Measurements from ENCODE around the gene AFF3. TPM values are rescaled to one million over a fixed set of nuclear protein-coding genes. Genes with fewer than 3 reads are reported as not detected.

AFF3 gene
- total RNA-seq, 1 experiment from 2014 or later, result 0.61 TPM

DNA sequence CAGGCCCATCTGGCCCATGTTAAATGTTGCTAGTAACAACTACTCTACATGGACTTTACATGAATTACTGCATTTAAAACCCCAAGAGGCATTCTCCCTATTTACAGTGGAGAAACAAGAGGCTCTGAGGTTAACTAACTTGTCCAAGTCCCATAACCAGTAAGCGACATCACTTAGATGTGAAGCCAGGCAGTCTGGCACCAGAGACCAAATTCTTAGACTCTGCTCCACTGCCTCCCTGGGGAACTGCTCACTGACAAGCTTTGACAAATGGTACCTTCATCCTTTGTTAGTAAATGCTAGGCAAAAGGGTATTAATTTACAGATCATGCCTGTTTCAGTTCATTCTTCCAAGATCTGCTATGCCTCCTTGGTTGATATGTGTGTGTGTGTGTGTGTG, 124.8 kb downstream of the AFF3 start:
- CTCF ChIA-PET, result no interaction called here
- H3K9ac ChIP-seq (ENCODE audit: low read length), result no peak overlapping the region
- H3K9me2 ChIP-seq (ENCODE audit: insufficient read depth), result no peaks in the 10 kb centered on the region
- H3K36me3 ChIP-seq (ENCODE audit: control insufficient read depth in 1 of 2, insufficient read depth in 2 of 2, low read length in 2 of 2), result no peaks in the 10 kb centered on the region
- H3K4me1 ChIP-seq (ENCODE audit: control insufficient read depth in 1 of 2, insufficient read depth in 2 of 2, low read length in 2 of 2), result peaks cover 0 to 3% of the 10 kb centered on the region in 2 experiments; a peak in 1 of 4 replicates
- POLR2A ChIA-PET, result no interaction called here
- H3K4me2 ChIP-seq (ENCODE audit: low read length), result no peak overlapping the region
- RAD21 ChIA-PET (ENCODE audit: low non-redundant PET in 1 of 2, low total read pairs in 2 of 2, uncharacterized antibody in 2 of 2, unreplicated experiment in 2 of 2), result interaction anchor here in 1 of 2 experiments (0.7 kb wide), 1 partner anchor 458 kb away, joined by 3 read pairs; no protein-coding TSS in a partner anchor
- H3K4me3 ChIP-seq (replicated peaks in 1 of 2; ENCODE audit: low read depth in 1 of 2, low read length in 2 of 2), result no peak overlapping the region
- no peak overlapping the region for H3K27ac ChIP-seq (ENCODE audit: low read depth, low read length)
- intact Hi-C loops (cut with micrococcal nuclease), result no loop called here
- no peaks in the 10 kb centered on the region for H4K20me1 ChIP-seq (ENCODE audit: insufficient read depth)
- ATAC-seq (no peak), DNase-seq (ENCODE audit: low read depth, low spot score) (no peak)
- no peak overlapping the region for H2AFZ ChIP-seq (ENCODE audit: low read depth, low read length, poor library complexity, severe bottlenecking)
- no peak for TF ChIP-seq RAD21 (IDR thresholded peaks at IDR 0.05; ENCODE audit: low read depth)
- no TSS peak for BruUV-seq (replicated peaks)
- H3K9me3 ChIP-seq (ENCODE audit: control insufficient read depth in 1 of 2, insufficient read depth in 1 of 2, low read depth in 1 of 2, low read length in 2 of 2), result no peaks in the 10 kb centered on the region
- H3K27me3 ChIP-seq (ENCODE audit: insufficient read depth, low read length), result peaks cover 25% of the 10 kb centered on the region
- no peaks in the 10 kb centered on the region for H3K79me2 ChIP-seq (ENCODE audit: insufficient read depth, low read length)

DNA sequence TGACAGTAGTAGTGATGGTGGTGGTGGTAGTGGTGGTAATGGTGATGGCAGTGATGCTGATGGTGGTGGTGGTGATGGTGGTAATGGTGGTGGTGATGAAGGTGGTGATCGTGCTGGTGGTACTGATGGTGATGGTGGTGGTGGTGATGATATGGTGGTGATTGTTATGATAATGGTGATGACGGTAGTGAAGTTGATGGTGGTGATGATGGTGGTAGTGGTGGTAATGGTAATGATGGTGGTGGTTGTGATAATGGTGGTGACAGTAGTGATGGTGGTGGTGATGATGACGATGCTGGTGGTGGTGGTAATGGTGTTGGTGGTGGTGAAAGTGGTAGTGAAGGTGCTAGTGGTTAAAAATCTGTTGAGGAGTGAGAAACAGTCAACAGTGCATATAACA, 125.6 kb downstream of the AFF3 start:
- no peak for ATAC-seq
- H3K27me3 ChIP-seq (ENCODE audit: insufficient read depth, low read length), result peaks cover 31% of the 10 kb centered on the region
- no peaks in the 10 kb centered on the region for H3K9me2 ChIP-seq (ENCODE audit: insufficient read depth)
- CTCF ChIA-PET, result no interaction called here
- no peak for DNase-seq (ENCODE audit: low read depth, low spot score)
- H3K4me3 ChIP-seq (replicated peaks in 1 of 2; ENCODE audit: low read depth in 1 of 2, low read length in 2 of 2), result no peak overlapping the region
- H4K20me1 ChIP-seq (ENCODE audit: insufficient read depth), result no peaks in the 10 kb centered on the region
- no peak overlapping the region for H3K27ac ChIP-seq (ENCODE audit: low read depth, low read length)
- intact Hi-C loops (cut with micrococcal nuclease), result no loop called here
- no TSS peak for BruUV-seq (replicated peaks)
- no peaks in the 10 kb centered on the region for H3K79me2 ChIP-seq (ENCODE audit: insufficient read depth, low read length)
- TF ChIP-seq ZFX (IDR thresholded peaks at IDR 0.05) (no peak), TCF7L2 (IDR thresholded peaks at IDR 0.05; ENCODE audit: borderline replicate concordance, extremely low read depth, insufficient read depth, insufficient read length) (no peak), RAD21 (IDR thresholded peaks at IDR 0.05; ENCODE audit: low read depth) (no peak), ELF1 (IDR thresholded peaks at IDR 0.05; ENCODE audit: borderline replicate concordance, low read depth) (no peak), SP1 (IDR thresholded peaks at IDR 0.05; ENCODE audit: low read depth) (no peak), CEBPB (IDR thresholded peaks at IDR 0.05; ENCODE audit: low read depth) (no peak), POLR2AphosphoS5 (IDR thresholded peaks at IDR 0.05; ENCODE audit: low read depth, low read length) (no peak)
- H3K4me2 ChIP-seq (ENCODE audit: low read length), result no peak overlapping the region
- peaks cover 0 to 3% of the 10 kb centered on the region in 2 experiments; a peak in 1 of 4 replicates for H3K4me1 ChIP-seq (ENCODE audit: control insufficient read depth in 1 of 2, insufficient read depth in 2 of 2, low read length in 2 of 2)
- no peak overlapping the region for H3K9ac ChIP-seq (ENCODE audit: low read length)
- H3K9me3 ChIP-seq (ENCODE audit: control insufficient read depth in 1 of 2, insufficient read depth in 1 of 2, low read depth in 1 of 2, low read length in 2 of 2), result no peaks in the 10 kb centered on the region
- no peak overlapping the region for H2AFZ ChIP-seq (ENCODE audit: low read depth, low read length, poor library complexity, severe bottlenecking)
- RAD21 ChIA-PET (ENCODE audit: low non-redundant PET in 1 of 2, low total read pairs in 2 of 2, uncharacterized antibody in 2 of 2, unreplicated experiment in 2 of 2), result no interaction called here
- H3K36me3 ChIP-seq (ENCODE audit: control insufficient read depth in 1 of 2, insufficient read depth in 2 of 2, low read length in 2 of 2), result no peaks in the 10 kb centered on the region
- POLR2A ChIA-PET, result no interaction called here

Data from HCT116 (cell line).